ENCODE measurements around the gene AOPEP.

The AOPEP gene

DNA sequence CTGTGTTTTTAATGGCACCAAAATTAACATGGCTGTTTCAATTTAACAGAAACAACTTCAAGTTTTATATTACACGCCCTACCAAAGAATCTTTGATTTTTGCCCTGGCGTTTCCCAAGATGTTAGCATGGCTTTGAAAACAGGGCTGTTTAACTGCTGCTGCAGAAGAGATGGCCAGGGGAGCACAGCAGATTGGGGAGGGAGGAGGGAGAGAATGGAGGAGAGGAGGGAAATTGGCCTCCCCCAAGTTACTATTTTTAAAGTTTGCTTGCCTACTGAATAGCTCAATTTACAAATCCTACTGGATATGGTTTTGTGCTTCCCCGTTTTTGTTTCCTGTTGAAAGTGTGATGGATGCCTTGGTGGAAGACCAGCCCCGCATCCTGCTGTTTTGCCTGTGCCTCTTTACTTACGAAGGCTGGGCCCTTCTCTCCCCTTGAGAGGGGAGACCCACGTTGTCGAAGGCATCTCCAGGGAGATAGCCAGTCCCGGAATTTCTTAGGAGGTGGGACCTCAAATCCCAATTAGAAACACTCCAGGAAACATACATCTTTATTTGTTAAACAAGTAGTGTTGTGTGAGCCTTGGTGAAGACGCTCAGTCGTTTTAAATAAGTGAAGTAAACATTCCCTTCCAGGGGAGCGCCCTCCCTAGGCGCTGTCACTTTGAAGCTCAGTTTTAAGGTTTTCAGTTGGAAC is 98.6 kb downstream of the AOPEP start:
- POLR2A ChIA-PET, result no interaction called here
- peaks cover 0 to 6% (median 2%) of the 10 kb centered on the region in 4 experiments for H3K4me1 ChIP-seq (ENCODE audit: control extremely low read depth in 1 of 4, control insufficient read depth in 4 of 4, insufficient read depth in 4 of 4, low read length in 3 of 4)
- H3K4me3 ChIP-seq (ENCODE audit: control insufficient read depth in 1 of 7, extremely low read depth in 1 of 7, insufficient read depth in 4 of 7, low read depth in 2 of 7, low read length in 6 of 7), result no peak overlapping the region
- no peak overlapping the region for H3K27ac ChIP-seq (ENCODE audit: insufficient read depth in 1 of 2, low read depth in 1 of 2, low read length in 2 of 2, poor library complexity in 1 of 2, severe bottlenecking in 2 of 2)
- no peaks in the 10 kb centered on the region for H3K9me3 ChIP-seq (ENCODE audit: control extremely low read depth in 1 of 5, control insufficient read depth in 4 of 5, insufficient read depth in 2 of 5, low read depth in 1 of 5, low read length in 4 of 5)
- H3K27me3 ChIP-seq (replicated peaks in 2 of 5; ENCODE audit: control insufficient read depth in 4 of 5, insufficient read depth in 5 of 5, low read length in 4 of 5), result no peaks in the 10 kb centered on the region
- no peak for DNase-seq
- 86% methylated on average over 8 of the region's 12 CpGs for WGBS (ENCODE audit: insufficient coverage)
- CTCF ChIA-PET, result interaction anchor here (1.5 to 1.6 kb wide), 2 partner anchors 20 to 92 kb away, joined by 3 to 4 read pairs; no protein-coding TSS in a partner anchor
- peaks cover 0 to 5% (median 4%) of the 10 kb centered on the region in 4 experiments for H3K36me3 ChIP-seq (ENCODE audit: control insufficient read depth in 4 of 4, insufficient read depth in 4 of 4, low read length in 3 of 4)

GRCh38 chr9:94825611-94825958 is 99.1 kb downstream of the AOPEP start:
- Histone ChIP-seq H3K36me3 (ENCODE audit: control insufficient read depth in 4 of 4, insufficient read depth in 4 of 4, low read length in 3 of 4) (peaks cover 0 to 6% (median 5%) of the 10 kb centered on the region in 4 experiments), H3K4me3 (ENCODE audit: control insufficient read depth in 1 of 7, extremely low read depth in 1 of 7, insufficient read depth in 4 of 7, low read depth in 2 of 7, low read length in 6 of 7) (no peak overlapping the region), H3K9me3 (ENCODE audit: control extremely low read depth in 1 of 5, control insufficient read depth in 4 of 5, insufficient read depth in 2 of 5, low read depth in 1 of 5, low read length in 4 of 5) (no peaks in the 10 kb centered on the region), H3K27me3 (replicated peaks in 2 of 5; ENCODE audit: control insufficient read depth in 4 of 5, insufficient read depth in 5 of 5, low read length in 4 of 5) (no peaks in the 10 kb centered on the region), H3K27ac (ENCODE audit: insufficient read depth in 1 of 2, low read depth in 1 of 2, low read length in 2 of 2, poor library complexity in 1 of 2, severe bottlenecking in 2 of 2) (no peak overlapping the region), H3K4me1 (ENCODE audit: control extremely low read depth in 1 of 4, control insufficient read depth in 4 of 4, insufficient read depth in 4 of 4, low read length in 3 of 4) (peaks cover 0 to 6% (median 2%) of the 10 kb centered on the region in 4 experiments)
- ChIA-PET POLR2A (no interaction called here), CTCF (interaction anchor here (1.6 kb wide), 1 partner anchor 92 kb away, joined by 4 read pairs; no protein-coding TSS in a partner anchor)
- no peak for DNase-seq
- WGBS (ENCODE audit: insufficient coverage), result no CpG with 5 or more reads among the region's 4 CpGs

DNA sequence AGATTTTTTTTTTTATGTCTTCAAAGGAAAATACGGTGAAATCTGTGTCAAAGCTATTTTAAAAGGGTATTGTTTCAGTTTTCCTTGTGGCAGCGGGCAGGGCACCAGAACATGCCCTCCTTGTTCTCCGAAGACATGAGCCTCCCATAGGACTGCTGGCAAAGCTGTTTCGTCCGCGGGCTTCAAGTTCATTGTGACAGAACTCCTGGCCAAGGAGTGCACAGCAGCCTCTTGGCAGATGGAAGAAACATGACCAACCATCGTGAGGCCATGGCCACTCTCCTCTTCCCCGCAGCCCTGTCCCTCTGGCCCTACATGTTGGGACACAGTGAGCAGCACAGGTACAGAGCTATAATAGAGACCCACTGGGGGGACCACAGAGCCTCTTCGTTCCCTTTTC is 99.5 kb downstream of the AOPEP start:
- Histone ChIP-seq H3K9me3 (ENCODE audit: control extremely low read depth in 1 of 5, control insufficient read depth in 4 of 5, insufficient read depth in 2 of 5, low read depth in 1 of 5, low read length in 4 of 5) (no peaks in the 10 kb centered on the region), H3K27ac (ENCODE audit: insufficient read depth in 1 of 2, low read depth in 1 of 2, low read length in 2 of 2, poor library complexity in 1 of 2, severe bottlenecking in 2 of 2) (no peak overlapping the region), H3K4me1 (ENCODE audit: control extremely low read depth in 1 of 4, control insufficient read depth in 4 of 4, insufficient read depth in 4 of 4, low read length in 3 of 4) (peaks cover 0 to 6% (median under 1%) of the 10 kb centered on the region in 4 experiments), H3K36me3 (ENCODE audit: control insufficient read depth in 4 of 4, insufficient read depth in 4 of 4, low read length in 3 of 4) (peaks cover 0 to 6% (median 5%) of the 10 kb centered on the region in 4 experiments), H3K27me3 (replicated peaks in 2 of 5; ENCODE audit: control insufficient read depth in 4 of 5, insufficient read depth in 5 of 5, low read length in 4 of 5) (no peaks in the 10 kb centered on the region), H3K4me3 (ENCODE audit: control insufficient read depth in 1 of 7, extremely low read depth in 1 of 7, insufficient read depth in 4 of 7, low read depth in 2 of 7, low read length in 6 of 7) (no peak overlapping the region)
- WGBS (ENCODE audit: insufficient coverage), result 100% methylated on average over 6 of the region's 9 CpGs
- POLR2A ChIA-PET, result no interaction called here
- no peak for DNase-seq
- CTCF ChIA-PET, result interaction anchor here (1.6 kb wide), 1 partner anchor 91 kb away, joined by 4 read pairs; no protein-coding TSS in a partner anchor

GRCh38 chr9:94826644-94827410 is 100.3 kb downstream of the AOPEP start:
- POLR2A ChIA-PET, result no interaction called here
- H3K4me1 ChIP-seq (ENCODE audit: control extremely low read depth in 1 of 4, control insufficient read depth in 4 of 4, insufficient read depth in 4 of 4, low read length in 3 of 4), result no peaks in the 10 kb centered on the region
- CTCF ChIA-PET, result interaction anchor here (1.6 kb wide), 1 partner anchor 90 kb away, joined by 4 read pairs; no protein-coding TSS in a partner anchor
- no peak overlapping the region for H3K27ac ChIP-seq (ENCODE audit: insufficient read depth in 1 of 2, low read depth in 1 of 2, low read length in 2 of 2, poor library complexity in 1 of 2, severe bottlenecking in 2 of 2)
- WGBS (ENCODE audit: insufficient coverage), result no CpG with 5 or more reads among the region's 3 CpGs
- peaks cover 0 to 6% (median 5%) of the 10 kb centered on the region in 4 experiments for H3K36me3 ChIP-seq (ENCODE audit: control insufficient read depth in 4 of 4, insufficient read depth in 4 of 4, low read length in 3 of 4)
- H3K4me3 ChIP-seq (ENCODE audit: control insufficient read depth in 1 of 7, extremely low read depth in 1 of 7, insufficient read depth in 4 of 7, low read depth in 2 of 7, low read length in 6 of 7), result no peak overlapping the region
- no peak for DNase-seq
- no peaks in the 10 kb centered on the region for H3K27me3 ChIP-seq (replicated peaks in 2 of 5; ENCODE audit: control insufficient read depth in 4 of 5, insufficient read depth in 5 of 5, low read length in 4 of 5)
- H3K9me3 ChIP-seq (ENCODE audit: control extremely low read depth in 1 of 5, control insufficient read depth in 4 of 5, insufficient read depth in 2 of 5, low read depth in 1 of 5, low read length in 4 of 5), result peaks cover 0 to 2% (median 0%) of the 10 kb centered on the region in 5 experiments

DNA sequence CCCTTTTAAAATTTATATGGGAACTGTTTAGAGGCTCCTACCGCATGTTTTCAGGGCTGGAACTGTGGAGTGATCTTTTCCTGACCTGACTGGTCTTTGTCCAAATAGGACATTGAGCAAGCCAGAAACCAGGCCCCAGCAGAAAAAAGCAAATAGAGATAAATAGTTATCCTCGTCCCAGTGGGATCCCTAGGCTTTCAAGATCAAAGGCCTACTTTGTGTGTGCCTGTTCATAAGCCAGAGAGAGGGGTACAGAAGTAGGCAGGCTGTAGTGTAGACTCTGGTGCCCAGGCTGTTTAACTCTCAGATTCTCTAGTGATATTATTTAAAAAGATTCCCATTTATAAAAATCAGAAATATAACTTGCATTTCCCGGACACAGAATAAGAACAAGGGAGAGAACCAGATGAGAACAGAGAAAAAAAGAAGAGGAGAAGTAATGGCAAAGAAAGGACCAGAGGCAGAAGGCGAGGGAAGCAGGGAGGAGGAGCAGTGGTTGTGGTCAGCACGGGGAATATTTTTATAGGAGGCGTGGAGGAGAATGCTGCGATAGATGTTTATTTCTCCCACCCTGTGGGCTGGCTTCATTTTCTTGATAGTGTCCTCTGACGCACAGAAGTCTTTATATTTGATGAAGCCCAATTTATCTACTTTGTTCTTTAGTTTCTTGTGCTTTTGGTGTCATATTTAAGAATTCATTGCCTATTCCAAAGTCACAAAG is 101.2 kb downstream of the AOPEP start:
- DNase-seq, result no peak
- ChIA-PET CTCF (no interaction called here), POLR2A (no interaction called here)
- Histone ChIP-seq H3K36me3 (ENCODE audit: control insufficient read depth in 4 of 4, insufficient read depth in 4 of 4, low read length in 3 of 4) (peaks cover 0 to 6% (median 5%) of the 10 kb centered on the region in 4 experiments), H3K27me3 (replicated peaks in 2 of 5; ENCODE audit: control insufficient read depth in 4 of 5, insufficient read depth in 5 of 5, low read length in 4 of 5) (no peaks in the 10 kb centered on the region), H3K9me3 (ENCODE audit: control extremely low read depth in 1 of 5, control insufficient read depth in 4 of 5, insufficient read depth in 2 of 5, low read depth in 1 of 5, low read length in 4 of 5) (peaks cover 0 to 2% (median 0%) of the 10 kb centered on the region in 5 experiments), H3K4me3 (ENCODE audit: control insufficient read depth in 1 of 7, extremely low read depth in 1 of 7, insufficient read depth in 4 of 7, low read depth in 2 of 7, low read length in 6 of 7) (no peak overlapping the region), H3K27ac (ENCODE audit: insufficient read depth in 1 of 2, low read depth in 1 of 2, low read length in 2 of 2, poor library complexity in 1 of 2, severe bottlenecking in 2 of 2) (no peak overlapping the region), H3K4me1 (ENCODE audit: control extremely low read depth in 1 of 4, control insufficient read depth in 4 of 4, insufficient read depth in 4 of 4, low read length in 3 of 4) (no peaks in the 10 kb centered on the region)
- 92% methylated on average over 3 of the region's 8 CpGs for WGBS (ENCODE audit: insufficient coverage)

GRCh38 chr9:94829380-94830070 is 103.0 kb downstream of the AOPEP start:
- CTCF ChIA-PET, result no interaction called here
- no peak for DNase-seq
- Histone ChIP-seq H3K9me3 (ENCODE audit: control extremely low read depth in 1 of 5, control insufficient read depth in 4 of 5, insufficient read depth in 2 of 5, low read depth in 1 of 5, low read length in 4 of 5) (peaks cover 0 to 2% (median 0%) of the 10 kb centered on the region in 5 experiments), H3K27ac (ENCODE audit: insufficient read depth in 1 of 2, low read depth in 1 of 2, low read length in 2 of 2, poor library complexity in 1 of 2, severe bottlenecking in 2 of 2) (no peak overlapping the region), H3K4me3 (ENCODE audit: control insufficient read depth in 1 of 7, extremely low read depth in 1 of 7, insufficient read depth in 4 of 7, low read depth in 2 of 7, low read length in 6 of 7) (no peak overlapping the region), H3K27me3 (replicated peaks in 2 of 5; ENCODE audit: control insufficient read depth in 4 of 5, insufficient read depth in 5 of 5, low read length in 4 of 5) (no peaks in the 10 kb centered on the region), H3K4me1 (ENCODE audit: control extremely low read depth in 1 of 4, control insufficient read depth in 4 of 4, insufficient read depth in 4 of 4, low read length in 3 of 4) (no peaks in the 10 kb centered on the region), H3K36me3 (ENCODE audit: control insufficient read depth in 4 of 4, insufficient read depth in 4 of 4, low read length in 3 of 4) (peaks cover 0 to 6% (median 5%) of the 10 kb centered on the region in 4 experiments)
- POLR2A ChIA-PET, result no interaction called here
- 94% methylated on average over 3 of the region's 4 CpGs for WGBS (ENCODE audit: insufficient coverage)
